H1 (cell line): Measurements from ENCODE around the gene ARHGEF4. TPM values are rescaled to one million over a fixed set of nuclear protein-coding genes. Genes with fewer than 3 reads are reported as not detected.

ENCODE experiments used
- CTCF ChIA-PET: fragments of 300-600 bp; sonication (Branson Sonifier 250); formaldehyde crosslinking; loops from one replicate; lab custom pipeline; 2021; ENCODE audit not compliant: partially characterized antibody; lab: Charles Lee
- POLR2A ChIA-PET: fragments of 300-600 bp; sonication (Branson Sonifier 250); formaldehyde crosslinking; loops from one replicate; lab custom pipeline; 2021; ENCODE audit warnings: inconsistent platforms; ENCODE audit not compliant: partially characterized antibody; lab: Charles Lee
- DNase-seq, 2 experiments: peaks; one replicate each; pipeline versions ENCODE4 v3.0.0 to v3.0.0-alpha.2; 2010 to 2022; ENCODE audit warnings: low spot score in 2 of 2, low read depth in 1 of 2, mixed read lengths in 1 of 2
- FAIRE-seq: peaks from 2 replicates; lab custom pipeline; 2011; peaks lifted over from hg19 to GRCh38; lab: Jason Lieb, UNC
- H2AFZ ChIP-seq: 2 replicates; pipeline ENCODE4 v1.8.1; 2012; ENCODE audit warnings: low read length, inconsistent platforms
- H2AK5ac ChIP-seq: 2 replicates; pipeline ENCODE4 v1.6.1; 2013; ENCODE audit warnings: low read depth, low read length
- H2BK120ac ChIP-seq: replicated peaks from 2 replicates; pipeline ENCODE3; 2013; ENCODE audit warnings: low read depth, low read length, inconsistent platforms
- H2BK12ac ChIP-seq: 2 replicates; pipeline ENCODE4 v1.6.1; 2013; ENCODE audit warnings: low read depth, low read length
- H2BK15ac ChIP-seq: 2 replicates; pipeline ENCODE4 v1.6.1; 2013; ENCODE audit warnings: low read length
- H2BK20ac ChIP-seq: 2 replicates; pipeline ENCODE4 v1.6.1; 2013; ENCODE audit warnings: low read length
- H2BK5ac ChIP-seq: 2 replicates; pipeline ENCODE4 v1.6.1; 2013; ENCODE audit warnings: low read depth, low read length
- H3K14ac ChIP-seq: 2 replicates; pipeline ENCODE4 v1.6.1; 2013; ENCODE audit warnings: inconsistent platforms; ENCODE audit not compliant: insufficient read length
- H3K18ac ChIP-seq: 2 replicates; pipeline ENCODE4 v1.6.1; 2013; ENCODE audit warnings: low read length; ENCODE audit errors: extremely low read depth
- H3K23ac ChIP-seq: 2 replicates; pipeline ENCODE4 v1.6.1; 2013; ENCODE audit warnings: inconsistent platforms; ENCODE audit not compliant: insufficient read length
- H3K23me2 ChIP-seq: 2 replicates; pipeline ENCODE4 v1.6.1; 2013; ENCODE audit warnings: low read depth, low read length
- H3K27ac ChIP-seq: 2 replicates; pipeline ENCODE4 v1.6.1; 2011; ENCODE audit warnings: low read depth, low read length, inconsistent platforms
- H3K27me3 ChIP-seq, 4 experiments: replicated peaks in 1 of 4; 1 replicate in 1 of 4; 2 replicates in 3 of 4; pipeline versions ENCODE4 v1.6.1 to v1.8.1; 2011 to 2013; ENCODE audit warnings: low read length in 3 of 4, mild to moderate bottlenecking in 3 of 4, inconsistent platforms in 2 of 4, mixed read lengths in 2 of 4, moderate library complexity in 1 of 4; ENCODE audit not compliant: control insufficient read depth in 3 of 4, insufficient read depth in 3 of 4; ENCODE audit errors: extremely low read depth in 1 of 4
- H3K36me3 ChIP-seq, 4 experiments: 2 replicates each; pipeline versions ENCODE4 v1.6.1 to v1.8.1; 2011 to 2013; ENCODE audit warnings: mild to moderate bottlenecking in 4 of 4, low read length in 3 of 4, moderate library complexity in 2 of 4, control low read depth in 1 of 4, inconsistent platforms in 1 of 4; ENCODE audit not compliant: insufficient read depth in 4 of 4, control insufficient read depth in 2 of 4
- H3K4ac ChIP-seq: replicated peaks from 2 replicates; pipeline ENCODE3; 2013; ENCODE audit warnings: low read length, low read depth, mixed read lengths, inconsistent platforms; ENCODE audit not compliant: insufficient read length
- H3K4me1 ChIP-seq, 4 experiments: replicated peaks in 1 of 4; 1 replicate in 1 of 4; 2 replicates in 3 of 4; pipeline versions ENCODE4 v1.6.1 to v1.8.1; 2011 to 2013; ENCODE audit warnings: low read length in 3 of 4, inconsistent platforms in 2 of 4, mixed read lengths in 1 of 4; ENCODE audit not compliant: insufficient read depth in 4 of 4, control insufficient read depth in 3 of 4
- H3K4me2 ChIP-seq, 2 experiments: 2 replicates each; pipeline versions ENCODE4 v1.6.1 to v1.8.1; 2011 to 2013; ENCODE audit warnings: low read depth in 2 of 2, low read length in 2 of 2, control low read depth in 1 of 2, inconsistent platforms in 1 of 2, mild to moderate bottlenecking in 1 of 2; ENCODE audit not compliant: insufficient read depth in 1 of 2
- H3K4me3 ChIP-seq, 4 experiments: fragments of 200-600, 300-600 bp in 1 of 4; sonication (generic), shearing (Covaris generic), sonication (Bioruptor Twin) in 1 of 4; 2 replicates each; pipeline versions ENCODE4 v1.5.1 to v1.8.1; 2011 to 2016; ENCODE audit warnings: low read length in 4 of 4, low read depth in 3 of 4, control low read depth in 2 of 4, inconsistent platforms in 2 of 4, mild to moderate bottlenecking in 2 of 4, mixed read lengths in 1 of 4, moderate library complexity in 1 of 4; ENCODE audit not compliant: insufficient read depth in 2 of 4; ENCODE audit errors: extremely low read depth in 1 of 4
- H3K56ac ChIP-seq: replicated peaks from 2 replicates; pipeline ENCODE3; 2013; ENCODE audit warnings: low read depth, mild to moderate bottlenecking, mixed read lengths, low read length, inconsistent platforms; ENCODE audit not compliant: insufficient read length
- H3K79me1 ChIP-seq: 2 replicates; pipeline ENCODE4 v1.6.1; 2013; ENCODE audit warnings: low read depth, low read length, control low read depth
- H3K79me2 ChIP-seq, 2 experiments: 2 replicates each; pipeline versions ENCODE4 v1.6.1 to v1.8.1; 2012 to 2013; ENCODE audit warnings: low read length in 2 of 2, mild to moderate bottlenecking in 2 of 2, inconsistent platforms in 1 of 2; ENCODE audit not compliant: insufficient read depth in 2 of 2, control insufficient read depth in 1 of 2
- H3K9ac ChIP-seq, 4 experiments: replicated peaks in 1 of 4; 1 replicate in 1 of 4; 2 replicates in 3 of 4; pipeline versions ENCODE4 v1.6.1 to v1.8.1; 2011 to 2013; ENCODE audit warnings: low read depth in 3 of 4, low read length in 3 of 4, control low read depth in 2 of 4, mild to moderate bottlenecking in 2 of 4, moderate library complexity in 2 of 4, inconsistent platforms in 1 of 4; ENCODE audit errors: extremely low read depth in 1 of 4
- H3K9me3 ChIP-seq, 2 experiments: 2 replicates each; pipeline versions ENCODE4 v1.6.1 to v1.8.1; 2012 to 2013; ENCODE audit warnings: mild to moderate bottlenecking in 2 of 2, moderate library complexity in 2 of 2, control low read depth in 1 of 2, inconsistent platforms in 1 of 2, low read depth in 1 of 2, low read length in 1 of 2, mixed read lengths in 1 of 2; ENCODE audit not compliant: insufficient read depth in 2 of 2
- H4K20me1 ChIP-seq, 2 experiments: replicated peaks in 1 of 2; 2 replicates each; pipeline versions ENCODE3 to v1.8.1; 2011 to 2013; ENCODE audit warnings: inconsistent platforms in 2 of 2, low read length in 2 of 2, mild to moderate bottlenecking in 1 of 2; ENCODE audit not compliant: insufficient read depth in 2 of 2, control insufficient read depth in 1 of 2
- H4K5ac ChIP-seq: 2 replicates; pipeline ENCODE4 v1.6.1; 2013; ENCODE audit warnings: low read length, low read depth, mixed read lengths, inconsistent platforms; ENCODE audit not compliant: insufficient read length
- H4K8ac ChIP-seq: 2 replicates; pipeline ENCODE4 v1.8.0; 2013; ENCODE audit warnings: mild to moderate bottlenecking, moderate library complexity, low read length, inconsistent platforms; ENCODE audit not compliant: insufficient read depth; ENCODE audit errors: extremely low read depth
- H4K91ac ChIP-seq: replicated peaks from 2 replicates; pipeline ENCODE3; 2013; ENCODE audit warnings: low read length, mixed read lengths, inconsistent platforms; ENCODE audit not compliant: insufficient read length
- TCF12 ChIP-seq: IDR thresholded peaks from 2 replicates; pipeline ENCODE4 v1.6.1; 2011; ENCODE audit warnings: low read depth, mild to moderate bottlenecking, low read length
- WGBS, 2 experiments: shearing (Covaris generic) in 1 of 2; methylation state at CpG; one replicate each; pipeline versions ENCODE4 v1.1.6 to v1.1.7; 2013 to 2015; ENCODE audit warnings: low lambda C conversion rate in 2 of 2, mixed read lengths in 2 of 2, inconsistent platforms in 1 of 2, low coverage in 1 of 2, missing lambda C conversion rate in 1 of 2; ENCODE audit not compliant: insufficient replicate concordance in 2 of 2, insufficient coverage in 1 of 2, insufficient read length in 1 of 2; ENCODE audit errors: extremely low coverage in 1 of 2, missing lambda C conversion rate in 1 of 2; 5-methylcytosine and 5-hydroxymethylcytosine counted together
- polyA plus RNA-seq, 7 experiments: library from polyadenylated mRNA; depleted of rRNA in 3 of 7; stranded (reverse) in 5 of 7; unstranded in 2 of 7; fragments of >200 nt in 5 of 7; fragments of 200-250 nt in 2 of 7; gene quantifications; 1 replicate in 5 of 7; 2 replicates in 1 of 7; 4 replicates in 1 of 7; pipeline versions ENCODE4 v1.2.1 to v1.2.3, GENCODE V29; 2011 to 2013; ENCODE audit warnings: missing spikeins in 2 of 7, mixed read lengths in 2 of 7
- total RNA-seq: library from RNA; stranded (reverse); fragmentation: NEBNext Ultra II Directional; extraction: Animal tissue kit (Norgen Biotek cat#: 25700); gene quantifications from 2 replicates; pipeline ENCODE4 v1.2.1, GENCODE V29; 2021

Gene ARHGEF4
- total and polyA plus RNA-seq, 2 of the 8 experiments (the other 6 are each of a cell fraction or from before 2014, with no cell fraction given), result 10.6 to 14.6 TPM

DNA sequence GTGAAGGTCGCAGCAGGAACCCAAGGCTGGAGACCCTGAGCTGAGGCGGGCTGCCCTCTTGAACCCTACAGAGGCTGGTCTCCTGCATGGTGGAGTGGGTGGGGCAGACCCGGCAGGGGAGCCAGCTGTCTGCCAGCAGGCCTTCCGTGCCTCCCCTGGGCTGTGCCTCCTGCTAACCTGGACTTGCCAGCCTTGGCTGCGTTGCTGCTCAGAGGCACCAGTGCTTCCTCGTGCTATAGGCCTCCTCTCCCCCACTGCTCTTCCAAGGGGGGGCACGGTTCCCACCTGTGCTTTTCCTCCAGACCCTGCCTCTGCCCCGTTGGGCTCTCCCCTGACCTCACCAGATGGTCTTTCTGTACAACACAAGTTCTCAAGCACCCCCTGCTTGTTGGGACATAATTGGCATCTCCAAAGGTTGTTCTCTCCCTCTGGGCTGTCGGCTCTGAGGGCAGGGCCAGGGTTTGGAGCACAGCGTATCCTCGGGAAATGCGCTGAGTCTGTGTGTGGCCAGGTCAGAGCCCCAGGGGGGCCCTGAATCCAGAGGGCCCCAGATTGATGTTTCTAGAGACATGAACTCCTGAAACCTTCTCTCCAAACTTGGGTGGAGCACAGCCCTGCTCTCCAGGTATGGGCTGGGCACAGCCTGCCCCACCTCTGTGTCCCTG is 6.7 kb downstream of the ARHGEF4 start:
- peaks cover 0 to 12% of the 10 kb centered on the region in 2 experiments for H4K20me1 ChIP-seq
- H2BK12ac ChIP-seq, result peak overlapping the region; percentile 19; the same call in 1 of the 2 replicates
- no peaks in the 10 kb centered on the region; a peak in 1 of 4 replicates for H3K79me2 ChIP-seq
- no peaks in the 10 kb centered on the region; a peak in 2 of 8 replicates for H3K36me3 ChIP-seq
- no peak overlapping the region for H2BK120ac ChIP-seq
- no peak overlapping the region; the same call in 1 of the 2 replicates for H2AK5ac ChIP-seq
- H4K8ac ChIP-seq, result no peak overlapping the region; the same call in 1 of the 2 replicates
- no peak overlapping the region for H3K4me2 ChIP-seq
- H3K4me3 ChIP-seq, result no peak overlapping the region
- H3K27ac ChIP-seq, result no peak overlapping the region
- H3K79me1 ChIP-seq, result peaks cover 2% of the 10 kb centered on the region; the same call in 1 of the 2 replicates
- H3K56ac ChIP-seq, result no peak overlapping the region
- H4K5ac ChIP-seq, result no peak overlapping the region
- FAIRE-seq (no peak), DNase-seq (no peak)
- no peak overlapping the region for H2AFZ ChIP-seq
- no peak overlapping the region; the same call in 1 of the 2 replicates for H2BK5ac ChIP-seq
- H4K91ac ChIP-seq, result peak overlapping the region; percentile 1
- H2BK15ac ChIP-seq, result no peak overlapping the region
- H2BK20ac ChIP-seq, result no peak overlapping the region
- H3K9ac ChIP-seq, result no peak overlapping the region
- H3K27me3 ChIP-seq, result no peaks in the 10 kb centered on the region; a peak in 1 of 7 replicates
- peaks cover 0 to 11% (median 4%) of the 10 kb centered on the region in 4 experiments; a peak in 6 of 7 replicates for H3K4me1 ChIP-seq
- POLR2A ChIA-PET, result no interaction called here
- H3K23me2 ChIP-seq, result no peaks in the 10 kb centered on the region
- H3K14ac ChIP-seq, result no peak overlapping the region
- H3K18ac ChIP-seq, result peak overlapping the region; percentile 16; the same call in 1 of the 2 replicates
- CTCF ChIA-PET, result interaction anchor here (0.9 to 4.1 kb wide), 19 partner anchors 9 to 314 kb away, joined by 3 to 20 read pairs (median 4); no protein-coding TSS in a partner anchor
- no peaks in the 10 kb centered on the region for H3K9me3 ChIP-seq
- no peak overlapping the region for H3K4ac ChIP-seq
- TF ChIP-seq TCF12, result no peak
- no peak overlapping the region for H3K23ac ChIP-seq
- 89% methylated on average over 12 of the region's 12 CpGs; no CpG with 5 or more reads in 1 of the 2 experiments for WGBS, 2 experiments
